HepG2 (cell line): ENCODE measurements around the gene DNAJC5. TPM values are rescaled to one million over a fixed set of nuclear protein-coding genes. Genes with fewer than 3 reads are reported as not detected.

Experiments
- AKAP8 ChIP-seq: sonication (generic); formaldehyde crosslinking; IDR thresholded peaks from 2 replicates; pipeline ENCODE4 v1.5.1; 2020; ENCODE audit warnings: mild to moderate bottlenecking, missing genetic modification reagents
- ARNT2 ChIP-seq: sonication (generic); formaldehyde crosslinking; IDR thresholded peaks from 2 replicates; pipeline ENCODE4 v1.8.0; 2022; ENCODE audit warnings: mild to moderate bottlenecking, low read depth, missing genetic modification reagents, moderate library complexity
- BCL3 ChIP-seq: sonication (generic); formaldehyde crosslinking; IDR thresholded peaks from 2 replicates; pipeline ENCODE4 v1.5.1; 2020; ENCODE audit warnings: mild to moderate bottlenecking, missing genetic modification reagents, moderate library complexity
- BRD4 ChIP-seq: sonication (generic); formaldehyde crosslinking; IDR thresholded peaks from 2 replicates; pipeline ENCODE4 v1.4.0; 2020; ENCODE audit warnings: missing genetic modification reagents
- GPN1 ChIP-seq: sonication (generic); formaldehyde crosslinking; IDR thresholded peaks from 2 replicates; pipeline ENCODE4 v1.5.1; 2020; ENCODE audit warnings: missing genetic modification reagents, borderline replicate concordance
- HNF4G ChIP-seq, 2 experiments: sonication (generic) in 1 of 2; formaldehyde crosslinking in 1 of 2; IDR thresholded peaks; 2 replicates each; pipeline versions ENCODE4 v1.4.0 to v1.6.1; 2011 to 2020; ENCODE audit warnings: borderline replicate concordance in 2 of 2, low read depth in 2 of 2, mild to moderate bottlenecking in 2 of 2, low read length in 1 of 2, missing genetic modification reagents in 1 of 2, moderate library complexity in 1 of 2
- IKZF1 ChIP-seq: fragments of 450-650 bp; IDR thresholded peaks from 2 replicates; pipeline ENCODE4 v1.7.1; 2016
- KDM2A ChIP-seq: sonication (generic); formaldehyde crosslinking; IDR thresholded peaks from 2 replicates; pipeline ENCODE4 v1.4.0; 2020; ENCODE audit warnings: low read depth, missing genetic modification reagents, borderline replicate concordance
- MLXIP ChIP-seq: sonication (generic); formaldehyde crosslinking; IDR thresholded peaks from 2 replicates; pipeline ENCODE4 v1.9.0; 2021; ENCODE audit warnings: missing genetic modification reagents, borderline replicate concordance
- POLR2A ChIP-seq, 2 experiments: IDR thresholded peaks; 2 replicates each; pipeline ENCODE4 v1.6.1; 2011; ENCODE audit warnings: low read depth in 2 of 2, low read length in 2 of 2, mild to moderate bottlenecking in 1 of 2, moderate library complexity in 1 of 2; ENCODE audit not compliant: insufficient read depth in 1 of 2
- SAP130 ChIP-seq: IDR thresholded peaks from 2 replicates; pipeline ENCODE4 v1.6.1; 2016; ENCODE audit warnings: low read depth
- TSC22D2 ChIP-seq: sonication (generic); formaldehyde crosslinking; IDR thresholded peaks from 2 replicates; pipeline ENCODE4 v1.5.1; 2020; ENCODE audit warnings: missing genetic modification reagents, mild to moderate bottlenecking, borderline replicate concordance
- ZKSCAN8 ChIP-seq: IDR thresholded peaks from 2 replicates; pipeline ENCODE4 v1.6.1; 2016; ENCODE audit warnings: borderline replicate concordance, missing genetic modification reagents, missing compliant biosample characterization
- ZNF556 ChIP-seq: sonication (generic); formaldehyde crosslinking; IDR thresholded peaks from 2 replicates; pipeline ENCODE4 v1.4.0; 2020; ENCODE audit warnings: mild to moderate bottlenecking, missing genetic modification reagents, borderline replicate concordance
- ZNF687 ChIP-seq: sonication (generic); formaldehyde crosslinking; IDR thresholded peaks from 2 replicates; pipeline ENCODE4 v1.5.1; 2020; ENCODE audit warnings: mild to moderate bottlenecking, missing genetic modification reagents, moderate library complexity
- ZNF749 ChIP-seq: sonication (generic); formaldehyde crosslinking; IDR thresholded peaks from 2 replicates; pipeline ENCODE4 v1.8.0; 2022; ENCODE audit warnings: mild to moderate bottlenecking, missing genetic modification reagents, moderate library complexity, borderline replicate concordance
- ZNF800 ChIP-seq: sonication (generic); formaldehyde crosslinking; IDR thresholded peaks from 2 replicates; pipeline ENCODE4 v1.4.0; 2020; ENCODE audit warnings: missing genetic modification reagents
- ZSCAN9 ChIP-seq: IDR thresholded peaks from 2 replicates; pipeline ENCODE4 v1.6.1; 2016; ENCODE audit warnings: borderline replicate concordance
- polyA plus RNA-seq, 8 experiments: library from polyadenylated mRNA; depleted of rRNA in 3 of 8; stranded (reverse) in 7 of 8; unstranded in 1 of 8; fragments of >200 nt; fragmentation: Illumina TruSeq in 4 of 8; extraction: Trizol in 4 of 8; gene quantifications; 2 replicates each; pipeline versions ENCODE4 v1.2.1 to v1.2.3, GENCODE V29; 2011 to 2016; ENCODE audit warnings: low read depth in 4 of 8, missing spikeins in 1 of 8, mixed read lengths in 1 of 8; ENCODE audit not compliant: insufficient read depth in 1 of 8
- total RNA-seq, 5 experiments: library from RNA; depleted of rRNA; stranded (reverse); fragments of >200 nt; fragmentation: Illumina TruSeq; extraction: Trizol; gene quantifications; 2 replicates each; pipeline ENCODE4 v1.2.3, GENCODE V29; 2016; ENCODE audit warnings: low read depth in 1 of 5

DNAJC5 gene
- total and polyA plus RNA-seq, 2 of the 13 experiments (the other 11 are each of a cell fraction or from before 2014, with no cell fraction given) = 42.8 to 64.5 TPM

- TF ChIP-seq MLXIP (CRISPR knock-in tag) (0 out of 2 replicates have a peak, but pooled peaks have one; percentile 24), BRD4 (CRISPR knock-in tag) (peak; percentile 85), ZNF556 (CRISPR knock-in tag) (peak; percentile 70), SAP130 (CRISPR knock-in tag) (peak; percentile 99), ZKSCAN8 (CRISPR knock-in tag) (peak; percentile 68; the same call in 1 of the 2 replicates), POLR2A (IDR thresholded peaks at IDR 0.05; ENCODE audit: insufficient read depth in 1 of 2, low read depth in 2 of 2, low read length in 2 of 2) (peak; percentile 46 to 60; a peak in 3 of 4 replicates), ZSCAN9 (CRISPR knock-in tag) (peak; percentile 69; the same call in 1 of the 2 replicates), GPN1 (no peak), TSC22D2 (CRISPR knock-in tag) (peak; percentile 3; the same call in 1 of the 2 replicates), HNF4G (IDR thresholded peaks at IDR 0.05; ENCODE audit: borderline replicate concordance, low read depth, low read length) (no peak), HNF4G (CRISPR knock-in tag; IDR thresholded peaks at IDR 0.05; ENCODE audit: borderline replicate concordance, low read depth) (0 out of 2 replicates have a peak, but pooled peaks have one; percentile 45), AKAP8 (CRISPR knock-in tag) (peak; percentile 59; the same call in 1 of the 2 replicates), BCL3 (CRISPR knock-in tag) (peak; percentile 88; the same call in 1 of the 2 replicates), ARNT2 (CRISPR knock-in tag) (peak; percentile 50), ZNF687 (CRISPR knock-in tag) (peak; percentile 81), ZNF749 (CRISPR knock-in tag) (no peak), IKZF1 (no peak), ZNF800 (CRISPR knock-in tag) (peak; percentile 86), KDM2A (CRISPR knock-in tag) (peak; percentile 72)
Measured at GRCh38 chr20:63896264-63897105, 1.6 kb downstream of the DNAJC5 start (continued).
